IPS-18c (cell line): ENCODE data around the gene PSMD12.
"Not testable (repeated sequence)": the region's sequence is repeated elsewhere in the genome, so short reads cannot be mapped to it uniquely, and the experiment has no call there.

Source experiments
- H3K4me3 ChIP-seq: 2 replicates; pipeline ENCODE4 v1.7.0; 2013; ENCODE audit warnings: low read depth, mild to moderate bottlenecking, low read length, moderate library complexity; ENCODE audit not compliant: insufficient read depth
- H3K9me3 ChIP-seq: one replicate; pipeline ENCODE4 v1.6.1; 2013; ENCODE audit warnings: mild to moderate bottlenecking, low read length, moderate library complexity; ENCODE audit not compliant: control insufficient read depth, insufficient read depth

Gene PSMD12

GRCh38 chr17:67366193-67367157, at the start of gene PSMD12:
Gene PSMD12, minus strand, starts transcription at chr17:67366577. Its CDS starts 58 bp downstream, at chr17:67366519.
- peak within 1 kb of the TSS; percentile 99 for H3K4me3 ChIP-seq
- no peaks in the 10 kb centered on the region for H3K9me3 ChIP-seq

GRCh38 chr17:67415291-67415690, 48.9 kb upstream of the PSMD12 start:
- H3K4me3 ChIP-seq, result no peak overlapping the region
- H3K9me3 ChIP-seq, result no peaks in the 10 kb centered on the region

GRCh38 chr17:67414559-67414958, 48.2 kb upstream of the PSMD12 start:
- no peak overlapping the region for H3K4me3 ChIP-seq
- H3K9me3 ChIP-seq, result no peaks in the 10 kb centered on the region

GRCh38 chr17:67414130-67414529, 47.8 kb upstream of the PSMD12 start:
- H3K9me3 ChIP-seq, result no peaks in the 10 kb centered on the region
- no peak overlapping the region for H3K4me3 ChIP-seq

GRCh38 chr17:67413388-67413787, 47.0 kb upstream of the PSMD12 start:
- Histone ChIP-seq H3K9me3 (no peaks in the 10 kb centered on the region), H3K4me3 (no peak overlapping the region)

GRCh38 chr17:67412941-67413340, 46.6 kb upstream of the PSMD12 start:
- H3K9me3 ChIP-seq, result no peaks in the 10 kb centered on the region
- H3K4me3 ChIP-seq, result no peak overlapping the region

- H3K4me3 ChIP-seq, result no peak overlapping the region
- H3K9me3 ChIP-seq, result no peaks in the 10 kb centered on the region
Measured at GRCh38 chr17:67412032-67412431, 45.7 kb upstream of the PSMD12 start.

- H3K9me3 ChIP-seq, result no peaks in the 10 kb centered on the region
Measured at GRCh38 chr17:67411397-67411796, 45.0 kb upstream of the PSMD12 start.

GRCh38 chr17:67408455-67408830, 42.1 kb upstream of the PSMD12 start:
- not testable (repeated sequence) for H3K4me3 ChIP-seq

More at GRCh38 chr17:67411397-67411796, 45.0 kb upstream of the PSMD12 start:
- no peak overlapping the region for H3K4me3 ChIP-seq

GRCh38 chr17:67403483-67403882, 37.1 kb upstream of the PSMD12 start:
- Histone ChIP-seq H3K9me3 (no peaks in the 10 kb centered on the region), H3K4me3 (no peak overlapping the region)

More at GRCh38 chr17:67408455-67408830, 42.1 kb upstream of the PSMD12 start:
- H3K9me3 ChIP-seq, result not testable (repeated sequence)

- no peak overlapping the region for H3K4me3 ChIP-seq
- no peaks in the 10 kb centered on the region for H3K9me3 ChIP-seq
Measured at GRCh38 chr17:67403065-67403464, 36.7 kb upstream of the PSMD12 start.

- no peaks in the 10 kb centered on the region for H3K9me3 ChIP-seq
- no peak overlapping the region for H3K4me3 ChIP-seq
Measured at GRCh38 chr17:67401598-67402504, 35.5 kb upstream of the PSMD12 start.

GRCh38 chr17:67401106-67401505, 34.7 kb upstream of the PSMD12 start:
- Histone ChIP-seq H3K4me3 (no peak overlapping the region), H3K9me3 (no peaks in the 10 kb centered on the region)

- Histone ChIP-seq H3K4me3 (no peak overlapping the region), H3K9me3 (no peaks in the 10 kb centered on the region)
Measured at GRCh38 chr17:67400193-67400592, 33.8 kb upstream of the PSMD12 start.

- no peaks in the 10 kb centered on the region for H3K9me3 ChIP-seq
- no peak overlapping the region for H3K4me3 ChIP-seq
Measured at GRCh38 chr17:67399676-67400075, 33.3 kb upstream of the PSMD12 start.

GRCh38 chr17:67393809-67394397, 27.5 kb upstream of the PSMD12 start:
- no peaks in the 10 kb centered on the region for H3K9me3 ChIP-seq
- no peak overlapping the region for H3K4me3 ChIP-seq

GRCh38 chr17:67392111-67392510, 25.7 kb upstream of the PSMD12 start:
- Histone ChIP-seq H3K9me3 (no peaks in the 10 kb centered on the region), H3K4me3 (no peak overlapping the region)
